H1 (cell line): Measurements from ENCODE around the gene H6PD. TPM values are rescaled to one million over a fixed set of nuclear protein-coding genes. Genes with fewer than 3 reads are reported as not detected.

Experiments
- CHD1 ChIP-seq: IDR thresholded peaks from 2 replicates; pipeline ENCODE4 v1.6.1; 2012; ENCODE audit warnings: low read depth, low read length, improper control_type of control experiment
- EZH2 ChIP-seq: fragments of 200-600 bp; sonication (generic); IDR thresholded peaks from 2 replicates; pipeline ENCODE4 v1.7.1; 2012; ENCODE audit warnings: low read depth, mild to moderate bottlenecking, moderate library complexity, low read length, inconsistent platforms; ENCODE audit not compliant: severe bottlenecking
- KDM4A ChIP-seq: IDR thresholded peaks from one replicate; pipeline ENCODE4 v1.7.1; 2012; ENCODE audit warnings: low read depth, mild to moderate bottlenecking, moderate library complexity, low read length, inconsistent platforms; ENCODE audit not compliant: severe bottlenecking
- SIRT6 ChIP-seq: IDR thresholded peaks from one replicate; pipeline ENCODE4 v1.7.1; 2012; ENCODE audit warnings: low read length, inconsistent platforms
- SIX5 ChIP-seq: IDR thresholded peaks from 2 replicates; pipeline ENCODE4 v1.6.1; 2011; ENCODE audit warnings: mild to moderate bottlenecking, low read depth, low read length
- polyA plus RNA-seq, 7 experiments: library from polyadenylated mRNA; depleted of rRNA in 3 of 7; stranded (reverse) in 5 of 7; unstranded in 2 of 7; fragments of >200 nt in 5 of 7; fragments of 200-250 nt in 2 of 7; gene quantifications; 1 replicate in 5 of 7; 2 replicates in 1 of 7; 4 replicates in 1 of 7; pipeline versions ENCODE4 v1.2.1 to v1.2.3, GENCODE V29; 2011 to 2013; ENCODE audit warnings: missing spikeins in 2 of 7, mixed read lengths in 2 of 7
- total RNA-seq: library from RNA; stranded (reverse); fragmentation: NEBNext Ultra II Directional; extraction: Animal tissue kit (Norgen Biotek cat#: 25700); gene quantifications from 2 replicates; pipeline ENCODE4 v1.2.1, GENCODE V29; 2021
- TF ChIP-seq, protein P1 (sequence below): IDR thresholded peaks from 2 replicates; pipeline ENCODE4 v1.6.1; 2011; ENCODE audit warnings: low read length, improper control_type of control experiment

H6PD gene
- total and polyA plus RNA-seq, 2 of the 8 experiments (the other 6 are each of a cell fraction or from before 2014, with no cell fraction given), result 3.6 to 3.8 TPM

DNA sequence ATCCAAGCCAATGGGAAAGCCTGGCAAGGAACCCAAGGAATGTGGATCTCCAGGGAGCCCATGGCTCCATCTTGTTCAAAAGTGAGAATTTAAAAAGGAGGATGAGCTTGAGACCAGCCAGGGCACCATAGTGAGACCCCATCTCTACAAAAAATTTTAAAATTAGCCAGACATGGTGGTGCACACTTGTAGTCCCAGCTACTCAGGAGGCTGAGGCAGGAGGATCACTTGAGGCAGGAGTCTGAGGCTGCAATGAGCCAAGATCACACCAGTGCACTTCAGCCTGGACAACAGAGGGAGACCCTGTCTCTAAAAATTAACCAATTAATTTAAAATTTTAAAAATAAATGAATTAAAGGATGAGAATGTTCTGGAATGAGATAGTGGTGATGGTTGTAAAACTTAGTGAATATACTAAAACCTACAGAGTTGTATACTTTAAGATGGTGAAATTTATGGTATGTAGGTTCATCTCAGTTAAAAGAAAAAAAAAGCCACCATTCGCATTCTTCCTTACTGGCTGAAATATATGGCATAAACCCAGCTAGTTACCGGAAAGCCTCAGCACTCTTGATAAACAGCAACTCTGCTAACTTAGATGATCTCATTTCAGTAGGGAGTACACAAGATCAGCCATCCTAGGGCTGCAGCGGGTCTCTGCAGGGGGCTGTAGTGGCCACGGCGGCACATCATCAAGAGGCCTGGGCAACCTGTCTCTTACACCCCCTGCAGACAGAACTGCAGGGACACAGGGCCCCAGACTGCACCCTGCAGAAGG lies 48.3 kb upstream of the H6PD start (continued):
- TF ChIP-seq, protein P1, sequence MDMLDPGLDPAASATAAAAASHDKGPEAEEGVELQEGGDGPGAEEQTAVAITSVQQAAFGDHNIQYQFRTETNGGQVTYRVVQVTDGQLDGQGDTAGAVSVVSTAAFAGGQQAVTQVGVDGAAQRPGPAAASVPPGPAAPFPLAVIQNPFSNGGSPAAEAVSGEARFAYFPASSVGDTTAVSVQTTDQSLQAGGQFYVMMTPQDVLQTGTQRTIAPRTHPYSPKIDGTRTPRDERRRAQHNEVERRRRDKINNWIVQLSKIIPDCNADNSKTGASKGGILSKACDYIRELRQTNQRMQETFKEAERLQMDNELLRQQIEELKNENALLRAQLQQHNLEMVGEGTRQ, result no peak
- TF ChIP-seq SIX5 (no peak), SIRT6 (no peak), KDM4A (no peak), CHD1 (no peak), EZH2 (no peak)
